T-helper 2 cell (primary cell): ENCODE data around the gene SLC25A14.
A peak's percentile ranks its signal among the peaks of the same experiment; 100 is the strongest.

Experiments used
- DNase-seq, 5 experiments: peaks; one replicate each; pipeline versions ENCODE4 v3.0.0 to v3.0.0-alpha.2; 2012 to 2022

The SLC25A14 gene

DNA sequence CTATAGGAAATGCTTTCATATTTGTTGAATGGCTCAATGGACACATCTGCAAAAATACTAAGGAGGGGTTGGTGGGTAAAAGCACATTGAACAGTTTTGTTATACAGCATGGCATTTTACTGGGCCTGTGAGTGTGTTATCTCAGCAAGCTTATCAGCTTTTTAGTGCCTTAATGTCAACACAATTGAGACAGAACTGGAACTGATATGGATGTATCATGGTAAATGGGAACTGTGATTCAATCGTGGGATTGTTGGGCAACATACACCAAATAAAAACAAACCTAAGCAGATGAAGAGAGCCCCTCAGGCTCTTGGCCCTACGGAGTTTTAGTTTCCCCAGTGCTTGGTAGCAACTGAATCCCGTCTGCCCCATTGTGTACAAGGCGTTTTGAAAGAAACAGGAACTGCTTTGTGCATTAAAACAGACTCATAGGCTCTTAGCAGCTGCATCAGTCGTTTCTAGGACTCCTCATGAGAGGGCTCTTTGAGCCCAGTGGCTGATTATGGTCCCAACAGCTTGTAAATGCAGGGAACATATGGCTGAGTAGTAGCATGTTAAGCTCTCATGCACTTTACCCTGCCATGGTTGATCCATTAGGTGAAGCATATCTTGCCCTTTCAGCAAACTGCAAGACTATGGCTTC lies 38.4 kb downstream of the SLC25A14 start:
- no peak for DNase-seq

- DNase-seq = no peak
Measured at GRCh38 chrX:130385520-130385919, 45.8 kb downstream of the SLC25A14 start, which contains the start of gene GPR119. Gene GPR119, minus strand, starts transcription at chrX:130385674. Its CDS starts 227 bp downstream, at chrX:130385447.

DNA sequence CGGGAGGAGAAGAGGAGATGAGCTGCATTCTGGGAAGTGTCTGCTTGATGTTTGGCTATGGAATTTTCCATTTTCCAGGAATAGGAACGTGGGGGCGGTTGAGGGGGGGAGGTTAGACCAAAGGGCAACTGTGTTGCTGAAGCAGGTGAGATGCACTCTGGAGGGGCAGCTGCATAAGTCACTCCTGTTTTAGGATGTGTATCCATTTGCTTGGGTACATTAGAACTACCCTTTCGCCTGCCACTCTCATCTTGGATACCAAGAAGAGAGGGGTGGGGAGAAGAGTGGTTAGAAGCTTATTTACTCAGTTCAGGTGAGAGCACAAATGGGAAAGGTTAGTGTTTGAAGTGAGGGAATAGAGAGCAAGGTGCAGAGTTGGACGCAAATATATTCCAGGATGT lies 46.7 kb downstream of the SLC25A14 start:
- no peak for DNase-seq

- DNase-seq = no peak
Measured at GRCh38 chrX:130393451-130394074, 53.8 kb downstream of the SLC25A14 start.

DNA sequence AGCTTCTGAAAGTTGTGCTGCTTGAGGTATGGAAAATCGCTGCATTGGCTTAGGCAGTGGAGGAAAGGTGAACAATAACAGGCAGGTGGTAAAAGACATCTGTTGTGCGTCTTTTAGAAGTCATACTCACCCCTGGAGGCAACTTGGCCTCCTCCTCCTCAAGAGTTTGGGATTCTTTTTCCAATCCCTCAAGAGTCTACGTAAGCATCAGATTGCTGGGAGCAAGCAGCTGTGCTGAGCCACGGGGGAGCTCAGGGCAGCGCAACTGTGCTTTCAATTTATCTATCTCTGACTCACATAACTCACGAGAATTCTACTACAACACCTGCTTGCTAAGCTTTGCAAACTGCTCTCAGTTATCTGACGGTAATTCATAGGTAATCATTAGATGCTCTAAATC lies 55.6 kb downstream of the SLC25A14 start:
- no peak for DNase-seq

GRCh38 chrX:130401415-130402207 lies 61.9 kb downstream of the SLC25A14 start, which contains the start of gene RBMX2:
Gene RBMX2, plus strand, starts transcription at chrX:130401987. Its CDS starts 46 bp downstream, at chrX:130402033.
- peak; percentile 38 to 84 (median 63) for DNase-seq

- no peak for DNase-seq
Measured at GRCh38 chrX:130402208-130402684, 62.5 kb downstream of the SLC25A14 start.

- DNase-seq = no peak
Measured at GRCh38 chrX:130413415-130413814, 73.7 kb downstream of the SLC25A14 start.

DNA sequence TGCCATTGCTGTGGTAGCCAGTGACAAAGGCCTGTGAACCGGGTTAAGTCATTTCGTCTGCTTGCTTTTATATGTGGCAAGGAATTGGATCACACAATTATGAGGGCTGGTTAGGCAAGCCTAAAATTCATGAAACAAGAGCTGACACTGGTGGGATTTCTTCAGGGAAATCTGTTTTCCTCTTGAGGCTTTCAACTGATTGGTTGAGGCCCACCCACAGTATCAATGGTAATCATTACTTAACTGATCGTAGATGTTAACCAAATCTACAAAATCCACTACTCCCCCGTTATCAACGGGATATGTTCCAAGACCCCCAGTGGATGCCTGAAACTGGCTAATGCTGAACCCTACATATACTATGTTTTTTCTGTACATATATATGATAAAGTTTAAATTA lies 75.1 kb downstream of the SLC25A14 start:
- DNase-seq = no peak

DNA sequence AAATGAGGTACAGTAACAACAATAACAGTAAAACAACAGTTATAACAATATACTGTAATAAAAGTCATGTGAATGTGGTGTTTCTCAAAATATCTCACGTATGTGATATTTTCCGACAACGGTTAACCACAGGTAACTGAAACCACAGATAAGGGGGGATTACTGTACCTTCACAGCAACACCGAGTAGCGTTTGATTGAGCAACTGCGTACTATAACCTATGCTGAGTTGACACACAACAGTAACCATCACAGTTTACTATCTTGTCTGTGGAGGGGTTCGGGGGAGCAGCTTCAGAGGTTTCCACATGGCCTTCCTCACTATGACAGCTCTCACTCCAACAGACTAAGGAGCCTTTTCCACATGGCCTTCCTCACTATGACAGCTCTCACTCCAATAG lies 75.5 kb downstream of the SLC25A14 start:
- peak in 1 of 5 experiments; percentile 71 for DNase-seq

- DNase-seq = no peak
Measured at GRCh38 chrX:130416785-130417184, 77.1 kb downstream of the SLC25A14 start.

- DNase-seq = no peak
Measured at GRCh38 chrX:130418066-130418465, 78.3 kb downstream of the SLC25A14 start.

DNA sequence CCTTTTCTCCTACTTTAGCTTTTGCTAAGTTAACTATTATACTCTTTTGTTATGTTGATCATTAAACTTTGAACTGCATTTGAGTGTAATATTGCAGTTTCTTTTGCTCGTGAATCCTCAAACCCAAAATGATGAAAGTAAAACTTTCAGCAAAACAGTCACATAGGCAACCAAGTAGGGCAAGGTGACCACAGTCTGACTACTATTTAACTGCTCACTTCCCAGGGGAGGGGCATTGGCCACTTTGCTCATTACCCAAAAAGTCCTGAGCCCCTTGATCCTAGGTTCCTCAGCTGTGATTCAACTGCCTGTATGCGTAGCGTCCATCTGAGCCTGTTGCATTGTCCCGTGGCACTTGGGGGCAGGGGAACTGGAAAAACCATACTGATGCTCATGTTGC lies 79.0 kb downstream of the SLC25A14 start:
- no peak for DNase-seq

GRCh38 chrX:130419263-130419662 lies 79.5 kb downstream of the SLC25A14 start:
- DNase-seq = no peak
